HG03095 (cell line): ENCODE measurements around the gene TRIL.

Experiments used
- ATAC-seq: cut with Tn5 transposase; IDR thresholded peaks from one replicate; pipeline ENCODE4 v1.9.1; 2021; ENCODE audit warnings: moderate library complexity; ENCODE audit not compliant: unreplicated experiment

TRIL gene

DNA sequence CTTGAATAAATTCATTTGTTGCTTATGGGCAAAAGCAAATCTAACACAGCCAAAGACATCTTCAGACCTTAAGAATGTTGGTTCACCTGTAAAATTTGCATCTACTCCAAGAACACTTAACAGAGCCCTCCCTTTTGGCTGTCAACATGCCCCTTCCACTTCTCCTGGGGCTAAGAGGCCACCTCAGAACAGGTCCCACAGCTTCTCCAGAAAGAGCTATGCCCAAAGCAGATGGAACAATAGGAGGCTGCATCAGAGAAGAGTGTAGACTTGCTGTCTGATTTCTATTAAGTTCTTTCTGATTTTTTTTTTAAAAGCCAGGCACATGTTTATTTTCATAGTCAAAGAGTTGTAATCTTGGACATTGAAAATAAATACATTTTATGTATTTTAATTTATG is 26.1 kb upstream of the TRIL start:
- ATAC-seq, result no peak

GRCh38 chr7:28983396-28984190 is 25.5 kb upstream of the TRIL start:
- ATAC-seq, result no peak

DNA sequence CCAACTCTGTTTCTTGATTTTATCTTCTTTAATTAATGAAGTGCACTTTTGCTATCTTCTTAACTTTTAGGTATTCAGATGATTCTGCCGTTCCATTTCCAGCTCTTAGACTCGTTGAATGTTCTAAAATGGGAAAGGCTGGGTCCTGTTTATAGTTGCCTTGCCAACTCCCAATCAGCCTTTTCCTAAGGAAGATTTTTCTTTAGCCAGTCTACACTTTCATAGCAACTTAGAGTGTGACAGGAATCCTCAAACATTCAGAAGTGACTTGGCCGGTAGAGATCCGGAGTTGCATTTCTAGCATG is 23.0 kb upstream of the TRIL start:
- ATAC-seq, result no peak

DNA sequence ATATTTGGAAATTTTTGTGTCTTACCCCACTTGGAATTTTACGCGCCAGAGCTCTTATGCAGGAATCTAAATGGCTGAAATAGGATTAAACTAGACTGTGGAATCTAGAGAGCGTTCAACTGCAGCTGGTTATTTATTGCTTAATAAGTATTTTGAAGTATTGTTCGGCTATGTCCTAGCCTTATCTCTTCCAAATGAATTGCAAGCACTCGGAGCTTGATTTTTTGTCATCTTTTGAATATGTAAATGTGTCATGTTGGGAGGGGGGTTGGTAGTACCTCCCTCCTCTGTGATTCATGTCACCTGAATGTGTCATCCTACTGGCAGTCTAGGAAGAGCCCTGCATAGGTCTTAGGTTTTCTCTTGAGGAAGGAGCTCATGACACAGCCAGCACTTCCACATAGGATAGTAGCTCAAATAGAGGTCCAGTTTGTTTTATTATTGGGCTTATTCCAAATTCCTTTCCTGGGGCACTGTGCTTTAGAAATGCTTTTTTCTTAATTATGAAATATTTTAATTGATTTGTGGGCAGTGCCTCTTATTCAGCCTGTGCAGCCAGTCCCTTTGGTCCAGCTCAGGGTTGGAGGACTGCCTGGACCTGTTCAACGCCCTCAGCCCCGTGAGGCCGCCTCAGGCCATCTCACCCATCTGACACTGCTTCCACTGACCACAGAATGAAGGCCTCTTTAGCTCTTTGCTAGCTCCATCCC is 22.5 kb upstream of the TRIL start:
- ATAC-seq, result no peak

DNA sequence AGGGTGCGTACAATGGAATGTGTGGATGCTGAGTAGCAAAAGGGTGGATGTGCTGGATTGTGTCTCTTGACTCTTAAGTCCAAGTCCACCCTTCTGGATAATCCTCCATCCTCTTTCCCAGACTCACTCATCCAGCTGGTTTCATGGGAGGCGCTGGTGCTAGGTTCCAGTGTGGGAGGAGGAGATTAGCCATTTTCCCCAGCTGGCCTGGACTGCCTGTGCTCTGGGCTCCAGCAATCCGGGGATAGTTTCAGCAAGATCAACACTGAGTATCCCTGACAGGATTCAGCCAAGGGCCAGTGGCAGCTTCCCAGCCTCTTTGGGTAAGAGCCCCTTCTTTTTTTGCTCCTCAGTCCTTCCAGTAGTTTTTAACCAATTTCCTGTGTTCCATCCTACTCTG is 21.6 kb upstream of the TRIL start:
- ATAC-seq, result no peak

DNA sequence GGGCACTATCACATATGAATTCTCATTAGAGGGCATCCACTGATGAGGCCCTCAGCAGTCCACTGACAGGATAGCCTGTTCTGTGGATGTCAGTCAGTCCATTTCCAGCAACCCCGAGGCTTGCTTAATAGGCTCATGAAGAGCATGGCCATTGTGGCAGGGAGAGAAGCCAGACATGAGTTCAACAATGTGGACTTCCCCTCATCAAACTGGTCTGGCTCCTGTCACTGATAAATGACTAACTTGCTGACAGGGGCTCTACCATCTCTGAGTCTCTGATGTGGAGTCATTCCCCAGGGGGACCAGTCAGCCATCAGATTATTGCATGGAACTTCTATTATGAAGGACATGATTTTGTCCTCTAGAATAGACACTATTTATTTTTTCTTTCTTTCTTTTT is 19.8 kb upstream of the TRIL start:
- no peak for ATAC-seq

DNA sequence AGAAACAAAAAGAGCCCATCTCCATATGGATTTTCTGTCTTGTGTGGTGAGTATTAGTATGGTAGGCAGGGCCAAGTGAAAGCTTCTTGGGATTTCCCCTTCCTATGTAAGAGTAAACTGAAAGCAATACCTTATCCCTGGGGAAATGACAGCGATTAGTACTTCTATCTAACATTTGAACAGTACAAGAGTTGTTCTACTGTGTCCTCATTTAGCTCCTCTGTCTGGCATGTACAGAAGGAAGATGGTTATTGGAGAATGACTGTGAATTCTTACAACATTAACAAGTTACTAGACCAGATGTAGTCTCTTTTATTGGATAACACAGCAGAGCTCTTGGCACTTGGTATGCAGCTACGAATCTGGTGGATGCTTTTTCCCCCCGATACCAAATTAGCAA is 17.9 kb upstream of the TRIL start:
- no peak for ATAC-seq

DNA sequence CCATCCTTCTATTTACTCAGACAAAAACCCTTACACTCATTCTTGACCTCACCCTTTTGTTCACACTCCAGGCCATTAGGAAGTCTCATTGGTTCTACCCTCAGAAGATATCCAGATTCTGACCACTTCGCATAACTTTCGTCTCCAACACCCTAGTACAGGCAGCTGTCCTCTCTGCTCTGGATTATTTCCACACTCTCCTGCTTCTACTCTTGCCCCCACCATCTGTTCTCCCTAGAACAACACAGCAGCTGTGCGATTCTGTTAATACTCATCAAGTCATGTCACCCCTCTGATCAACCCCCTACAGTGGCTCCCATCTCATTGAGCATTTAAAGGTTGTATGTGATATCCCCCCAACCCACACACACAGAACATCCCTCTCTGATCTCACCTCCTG is 15.5 kb upstream of the TRIL start:
- ATAC-seq, result no peak

GRCh38 chr7:28964056-28964455 is 5.9 kb upstream of the TRIL start:
- no peak for ATAC-seq

DNA sequence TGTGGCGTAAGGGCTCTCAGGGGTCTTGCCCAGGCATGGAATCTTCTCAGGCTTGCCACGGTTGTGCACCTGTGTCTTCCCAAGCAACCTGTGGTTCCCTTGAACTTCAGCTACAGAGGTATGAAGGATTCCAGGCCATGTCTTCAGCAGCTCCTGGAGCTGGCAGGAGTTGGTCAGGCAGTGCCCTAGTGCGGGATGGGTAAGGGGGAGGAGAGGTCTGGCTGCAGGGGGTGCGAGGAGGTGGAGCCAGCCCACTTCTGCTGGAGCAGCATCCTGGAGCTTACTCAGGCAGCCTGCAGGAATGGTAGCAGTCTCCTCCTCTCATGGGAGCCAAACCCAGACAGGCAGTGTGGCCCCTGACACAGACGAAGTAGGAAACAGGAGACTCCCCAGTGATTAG is 3.8 kb upstream of the TRIL start:
- no peak for ATAC-seq

- no peak for ATAC-seq
These were observed 2.1 kb upstream of the TRIL start for GRCh38 chr7:28960071-28960840.

GRCh38 chr7:28958980-28959347 is 834 bp upstream of the TRIL start:
- ATAC-seq, result no peak

DNA sequence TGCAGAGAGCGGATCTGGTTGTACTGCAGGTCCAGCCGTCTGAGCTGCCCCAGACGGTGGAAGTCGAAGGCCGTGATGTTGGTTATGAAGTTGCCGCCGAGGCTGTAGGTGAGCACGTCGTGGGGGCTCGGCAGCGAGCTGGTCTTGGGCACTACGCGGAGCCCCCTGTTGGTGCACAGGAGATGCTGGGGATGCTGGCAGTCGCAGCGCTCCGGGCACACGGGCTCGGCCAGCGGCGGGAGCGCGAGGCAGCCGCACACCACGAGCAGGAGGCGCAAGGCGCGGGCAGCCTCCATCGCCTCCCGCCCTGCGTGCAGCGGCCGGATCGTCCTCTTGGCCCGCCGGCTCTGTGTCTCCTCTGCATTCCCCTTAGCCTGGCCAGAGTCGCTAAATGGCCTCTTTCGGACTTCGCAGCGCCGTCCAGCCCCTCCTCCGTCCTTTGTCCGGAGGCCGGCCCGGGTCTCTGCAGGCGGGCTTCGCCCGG is 337 bp downstream of the TRIL start:
- no peak for ATAC-seq

- no peak for ATAC-seq
These were observed 923 bp downstream of the TRIL start for GRCh38 chr7:28957064-28957750.

GRCh38 chr7:28956608-28957063 is 1.5 kb downstream of the TRIL start:
- ATAC-seq, result no peak

- no peak for ATAC-seq
These were observed 2.2 kb downstream of the TRIL start for GRCh38 chr7:28955718-28956607.

GRCh38 chr7:28955356-28955717 is 2.8 kb downstream of the TRIL start:
- no peak for ATAC-seq

- ATAC-seq, result no peak
These were observed 3.2 kb downstream of the TRIL start for GRCh38 chr7:28954946-28955345.

GRCh38 chr7:28954471-28954870 is 3.7 kb downstream of the TRIL start:
- ATAC-seq, result no peak

DNA sequence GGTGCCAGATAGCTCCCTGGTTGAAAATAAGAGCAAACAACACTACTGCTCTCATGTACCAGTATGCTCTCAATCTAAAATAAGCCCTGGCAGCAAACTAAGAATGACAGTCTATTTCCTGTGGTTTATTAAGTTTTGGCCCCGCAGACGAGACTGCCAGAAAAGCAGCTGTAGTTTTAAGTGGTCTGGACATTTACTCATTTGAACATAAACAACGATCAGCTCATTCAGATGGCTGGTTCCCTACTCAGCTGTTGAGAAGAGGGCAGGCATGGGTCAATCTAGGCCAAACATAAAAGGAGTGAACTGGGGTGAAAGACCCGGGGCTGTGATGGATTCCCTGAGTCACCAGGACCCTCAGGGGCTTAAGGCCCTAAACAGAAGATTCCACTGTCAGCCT is 4.5 kb downstream of the TRIL start:
- ATAC-seq, result no peak
